EL (cell line): ENCODE measurements around the gene KRTAP4-7.
"Not testable (repeated sequence)": the region's sequence is repeated elsewhere in the genome, so short reads cannot be mapped to it uniquely, and the experiment has no call there.

Source experiments
- DNase-seq: peaks from one replicate; pipeline ENCODE4 v3.0.0-alpha.2; 2016

The KRTAP4-7 gene

GRCh38 chr17:41116297-41116696 is 32.3 kb downstream of the KRTAP4-7 start:
- peak; percentile 66 for DNase-seq

- DNase-seq, result not testable (repeated sequence)
These were observed 34.0 kb downstream of the KRTAP4-7 start, which contains the start of gene KRTAP4-11 for GRCh38 chr17:41117846-41118386. Gene KRTAP4-11, minus strand, starts transcription at chr17:41118373. Its CDS starts 58 bp downstream, at chr17:41118315.

- peak; percentile 82 for DNase-seq
These were observed 34.8 kb downstream of the KRTAP4-7 start for GRCh38 chr17:41118721-41119120.

- DNase-seq, result peak; percentile 83
These were observed 36.0 kb downstream of the KRTAP4-7 start for GRCh38 chr17:41119696-41120690.

- no peak for DNase-seq
These were observed 37.8 kb downstream of the KRTAP4-7 start for GRCh38 chr17:41121742-41122141.

- DNase-seq, result not testable (repeated sequence)
These were observed 39.5 kb downstream of the KRTAP4-7 start for GRCh38 chr17:41123292-41123990.

GRCh38 chr17:41123991-41124371 is 40.0 kb downstream of the KRTAP4-7 start, which contains the start of gene KRTAP4-12:
Gene KRTAP4-12, minus strand, starts transcription at chr17:41124182. Its CDS starts 60 bp downstream, at chr17:41124122.
- DNase-seq, result not testable (repeated sequence)

- DNase-seq, result no peak
These were observed 41.1 kb downstream of the KRTAP4-7 start for GRCh38 chr17:41125064-41125463.

GRCh38 chr17:41126412-41126811 is 42.5 kb downstream of the KRTAP4-7 start:
- no peak for DNase-seq

- no peak for DNase-seq
These were observed 43.4 kb downstream of the KRTAP4-7 start for GRCh38 chr17:41127371-41127770.

GRCh38 chr17:41131979-41132378 is 48.0 kb downstream of the KRTAP4-7 start:
- peak; percentile 73 for DNase-seq

- no peak for DNase-seq
These were observed 50.2 kb downstream of the KRTAP4-7 start for GRCh38 chr17:41133880-41134735.
